Activated CD4-positive, alpha-beta T cell treated with anti-CD3 and anti-CD28 coated beads, Interleukin-2, Interleukin-6, amounts not matched to agents 100 ng/mL and 50 ng/mL, durations not matched to agents 16 hours and 8 hours (primary cell): ENCODE results near the gene SERGEF.
"Not testable (repeated sequence)": the region's sequence is repeated elsewhere in the genome, so short reads cannot be mapped to it uniquely, and the experiment has no call there.

Experiments used
- DNase-seq: peaks from one replicate; pipeline ENCODE4 v3.0.0-alpha.2; 2020

SERGEF gene

DNA sequence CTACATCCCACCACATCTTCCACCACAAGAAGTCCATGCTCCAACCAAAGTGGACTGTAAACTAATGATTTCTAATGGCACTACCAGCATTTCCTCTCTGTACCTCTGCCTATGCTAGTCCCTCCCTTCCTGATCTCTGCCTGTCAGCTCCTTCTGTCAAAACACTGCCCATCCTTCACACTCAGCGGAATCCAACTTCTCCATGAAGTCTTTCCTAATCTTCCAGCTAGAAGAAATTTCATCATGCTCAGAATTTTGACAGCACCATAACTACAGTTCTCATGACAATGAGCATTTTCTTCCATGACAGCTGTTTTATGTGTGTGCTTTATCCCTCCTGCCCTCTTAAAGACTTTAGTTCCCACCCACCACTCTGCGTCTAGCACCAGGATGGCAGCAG lies 111.4 kb downstream of the SERGEF start:
- DNase-seq = no peak

DNA sequence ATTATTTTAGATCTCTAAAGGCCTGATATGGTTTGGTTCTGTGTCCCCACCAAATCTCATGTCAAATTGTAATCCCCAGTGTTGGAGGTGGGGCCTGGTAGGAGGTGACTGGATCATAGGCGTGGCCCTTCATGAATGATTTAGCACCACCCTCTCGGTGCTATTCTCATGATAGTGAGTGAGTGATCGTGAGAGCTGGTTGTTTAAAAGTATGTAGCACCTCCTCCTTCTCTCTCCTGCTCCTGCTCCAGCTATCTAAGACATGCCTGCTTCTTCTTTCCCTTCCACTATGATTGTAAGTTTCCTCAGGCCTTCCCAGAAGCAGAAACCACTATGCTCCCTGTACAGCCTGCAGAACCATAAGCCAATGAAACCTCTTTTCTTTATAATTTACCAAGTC lies 114.1 kb downstream of the SERGEF start:
- no peak for DNase-seq

DNA sequence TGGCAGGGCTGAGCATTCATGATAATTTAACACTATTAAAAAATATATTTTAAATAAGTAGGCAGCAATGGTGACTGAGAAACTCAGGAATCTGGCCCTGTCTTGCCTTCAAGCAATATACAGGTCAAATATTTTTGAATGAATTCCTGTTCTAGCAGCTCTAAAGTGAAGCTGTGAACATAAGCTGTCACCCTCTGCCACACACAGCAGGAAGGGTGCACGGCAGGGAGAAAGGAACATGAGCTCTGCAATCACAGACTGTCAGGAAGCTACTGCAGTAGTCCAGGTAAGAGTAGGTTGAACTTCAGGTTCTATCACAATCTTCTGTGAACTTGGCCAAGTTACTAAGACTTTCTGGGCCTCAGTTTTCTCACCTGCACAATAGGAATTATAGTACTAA lies 114.8 kb downstream of the SERGEF start:
- DNase-seq = no peak

DNA sequence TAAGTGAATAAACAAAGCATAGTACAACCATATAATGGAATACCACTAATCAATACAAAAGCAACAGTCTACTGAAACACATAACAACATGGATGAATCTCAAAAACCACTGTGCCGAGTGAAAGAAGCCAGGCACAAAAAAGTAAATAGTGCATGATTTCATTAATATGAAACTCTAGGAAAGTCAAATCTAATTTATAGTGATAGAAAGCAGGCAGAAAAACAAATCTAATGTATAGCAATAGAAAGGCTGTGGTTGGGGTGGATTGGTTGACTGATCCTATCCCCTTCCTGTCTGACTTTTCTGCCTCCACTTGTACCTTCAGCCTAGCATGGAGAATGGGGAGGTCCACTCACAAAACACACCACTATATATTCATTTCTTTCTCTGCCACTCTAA lies 115.4 kb downstream of the SERGEF start:
- no peak for DNase-seq

DNA sequence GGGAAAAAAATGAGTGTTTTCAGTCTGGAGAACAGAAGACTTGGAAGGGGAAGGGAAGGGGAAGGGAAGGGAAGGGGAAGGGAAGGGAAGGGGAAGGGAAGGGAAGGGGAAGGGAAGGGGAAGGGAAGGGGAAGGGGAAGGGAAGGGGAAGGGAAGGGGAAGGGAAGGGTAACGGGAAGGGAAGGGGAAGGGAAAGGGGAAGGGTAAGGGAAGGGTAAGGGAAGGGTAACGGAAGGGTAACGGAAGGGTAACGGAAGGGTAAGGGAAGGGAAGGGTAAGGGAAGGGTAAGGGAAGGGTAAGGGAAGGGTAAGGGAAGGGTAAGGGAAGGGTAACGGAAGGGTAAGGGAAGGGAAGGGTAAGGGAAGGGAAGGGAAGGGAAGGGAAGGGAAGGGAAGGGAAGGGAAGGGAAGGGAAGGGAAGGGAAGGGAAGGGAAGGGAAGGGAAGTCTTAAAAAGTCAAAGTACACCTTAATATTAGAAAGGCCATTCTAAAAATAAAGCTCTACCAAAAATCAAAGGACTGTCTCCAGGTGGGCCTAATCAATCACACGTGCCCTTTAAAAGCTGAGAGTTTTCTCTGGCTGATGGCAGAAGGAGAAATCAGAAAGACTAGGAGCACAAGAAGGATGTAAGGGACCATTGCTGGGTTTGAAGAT lies 116.2 kb downstream of the SERGEF start:
- not testable (repeated sequence) for DNase-seq

DNA sequence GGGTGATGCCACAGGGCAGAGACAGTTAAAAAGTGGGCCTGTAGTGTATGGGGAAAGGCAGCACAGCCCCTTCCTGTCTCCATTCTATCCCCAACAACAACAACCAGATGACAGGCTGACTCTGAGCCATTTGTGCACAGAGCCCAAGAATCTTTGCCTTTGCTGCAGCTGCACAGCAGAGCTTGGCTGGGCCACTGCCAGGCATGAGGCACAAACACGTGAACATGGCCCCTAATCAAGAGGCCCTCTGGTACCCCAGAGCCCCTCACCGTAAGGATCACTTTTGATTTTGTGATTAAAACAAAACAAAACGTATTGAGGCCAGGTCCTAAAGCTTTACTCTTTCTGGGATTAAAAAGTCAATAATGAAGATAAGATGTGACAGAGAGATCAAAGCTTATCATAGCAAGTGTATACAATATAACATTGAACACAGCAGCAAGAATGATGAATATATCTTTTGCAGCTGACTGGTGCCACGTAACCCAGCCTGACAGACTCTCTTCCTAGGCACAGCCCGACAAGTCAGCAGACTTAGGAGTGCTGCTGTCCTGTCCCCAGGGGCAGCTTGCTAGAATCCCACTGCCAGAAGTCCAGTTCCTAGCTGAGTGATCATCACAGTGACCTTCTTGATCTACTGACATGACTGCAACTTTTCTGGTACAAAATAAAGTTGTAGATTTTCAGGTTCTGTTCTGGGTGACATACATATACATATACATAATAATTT lies 117.8 kb downstream of the SERGEF start:
- no peak for DNase-seq

DNA sequence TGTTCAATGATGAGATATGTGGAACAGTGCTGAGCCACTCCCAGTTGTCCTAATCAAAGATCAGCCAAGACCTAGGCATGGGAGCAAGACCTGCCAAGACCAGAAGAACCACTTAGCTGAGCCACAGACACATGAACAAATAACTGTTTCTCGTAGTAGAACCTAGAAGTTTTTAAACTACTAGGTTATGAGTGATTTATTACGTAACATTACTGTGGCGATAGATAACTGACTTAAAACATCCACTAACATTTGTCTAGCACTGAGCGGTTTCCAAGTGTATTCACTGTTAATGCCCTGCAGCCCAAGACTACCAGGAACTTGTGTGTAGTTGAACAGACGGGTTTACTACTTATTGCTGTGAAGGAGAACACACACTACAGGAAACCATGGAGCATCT lies 120.4 kb downstream of the SERGEF start:
- no peak for DNase-seq

DNA sequence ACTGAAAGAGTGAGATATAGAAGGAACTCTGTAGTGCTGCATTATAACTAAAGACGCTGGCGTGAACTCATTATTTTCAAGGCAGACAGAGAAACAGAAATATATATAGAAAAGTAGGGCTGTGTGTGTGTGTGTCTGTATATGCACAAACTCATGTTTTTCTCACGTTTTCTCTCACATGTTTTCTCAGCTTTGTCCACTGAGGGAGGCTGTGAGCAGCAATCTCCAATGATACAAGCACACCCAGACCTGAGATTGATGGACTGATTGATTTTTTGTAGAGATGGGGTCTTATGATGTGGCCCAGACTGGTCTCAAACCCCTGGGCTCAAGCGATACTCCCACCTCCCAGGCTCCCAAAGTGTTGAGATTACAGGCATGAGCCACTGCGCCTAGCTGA lies 122.5 kb downstream of the SERGEF start:
- no peak for DNase-seq

DNA sequence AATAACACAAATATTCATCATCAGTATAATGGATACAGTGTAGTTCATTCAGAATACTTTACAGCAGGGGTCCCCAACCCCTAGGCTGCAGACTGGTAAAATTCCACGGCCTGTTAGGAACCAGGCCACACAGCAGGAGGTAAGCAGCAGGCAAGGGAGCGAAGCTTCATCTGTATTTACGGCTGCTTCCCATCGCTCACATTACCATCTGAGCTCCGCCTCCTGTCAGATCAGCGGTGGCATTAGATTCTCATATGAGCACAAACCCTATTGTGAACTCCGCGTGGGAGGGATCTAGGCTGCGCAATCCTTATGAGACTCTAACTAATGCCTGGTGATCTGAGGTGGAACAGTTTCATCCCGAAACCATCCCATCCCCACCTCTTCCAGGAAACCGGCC lies 125.1 kb downstream of the SERGEF start:
- no peak for DNase-seq

DNA sequence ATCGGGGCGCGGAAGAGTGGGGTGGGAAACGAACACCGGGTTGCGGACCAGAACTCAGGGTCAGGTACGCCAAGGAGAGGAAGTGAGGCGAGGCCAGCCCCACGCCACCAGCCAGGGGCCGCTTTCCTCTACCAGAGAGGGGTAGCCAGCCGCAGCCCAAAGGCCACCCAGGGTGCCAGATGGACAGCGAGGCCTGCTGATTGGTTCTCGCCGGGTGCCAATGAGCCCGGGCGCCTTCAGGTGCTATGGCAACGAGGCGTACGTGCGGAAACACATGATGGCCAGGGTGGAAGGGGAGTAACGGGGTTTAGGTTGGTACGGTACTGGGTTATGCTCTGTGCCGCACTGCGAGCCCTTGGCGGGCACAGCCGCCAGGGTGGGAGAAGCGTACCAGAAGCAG lies 128.9 kb downstream of the SERGEF start:
- no peak for DNase-seq

DNA sequence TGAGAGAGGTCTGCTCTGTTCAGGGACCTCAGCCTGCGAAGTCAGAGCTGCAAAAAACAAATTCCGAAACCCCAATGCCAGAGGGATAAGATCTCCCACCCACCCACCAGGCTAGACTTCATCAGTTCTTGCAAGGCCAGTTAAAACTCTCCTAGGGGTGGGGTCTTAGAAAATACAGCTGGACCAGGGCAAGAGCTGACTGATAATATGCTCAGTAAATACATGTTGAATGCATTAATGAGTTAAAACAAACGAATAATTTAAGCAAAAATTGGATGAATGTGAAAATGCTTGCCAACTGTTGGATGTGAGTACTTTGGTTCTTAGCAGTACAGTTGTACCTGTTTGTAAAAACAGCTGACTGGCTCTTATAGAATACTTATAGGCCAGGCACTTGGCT lies 129.8 kb downstream of the SERGEF start:
- no peak for DNase-seq

DNA sequence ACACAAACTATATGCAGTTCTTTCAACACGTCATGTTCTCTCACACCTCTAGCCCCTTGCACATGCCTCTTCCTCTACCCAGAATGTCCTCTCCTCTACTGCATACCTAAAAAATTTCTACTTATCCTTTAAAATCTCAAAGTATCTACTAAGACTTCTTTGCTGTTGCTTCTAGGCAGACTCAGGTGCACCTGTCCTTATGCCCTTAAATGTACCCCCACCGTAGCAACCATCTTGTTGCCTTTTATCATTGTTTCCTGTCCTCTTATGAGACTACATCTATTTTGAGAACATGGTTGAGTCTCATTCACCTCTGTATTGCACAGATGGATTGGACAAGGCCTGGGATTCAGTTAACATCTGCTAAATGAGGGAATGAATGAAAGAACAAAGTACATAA lies 134.1 kb downstream of the SERGEF start:
- no peak for DNase-seq

DNA sequence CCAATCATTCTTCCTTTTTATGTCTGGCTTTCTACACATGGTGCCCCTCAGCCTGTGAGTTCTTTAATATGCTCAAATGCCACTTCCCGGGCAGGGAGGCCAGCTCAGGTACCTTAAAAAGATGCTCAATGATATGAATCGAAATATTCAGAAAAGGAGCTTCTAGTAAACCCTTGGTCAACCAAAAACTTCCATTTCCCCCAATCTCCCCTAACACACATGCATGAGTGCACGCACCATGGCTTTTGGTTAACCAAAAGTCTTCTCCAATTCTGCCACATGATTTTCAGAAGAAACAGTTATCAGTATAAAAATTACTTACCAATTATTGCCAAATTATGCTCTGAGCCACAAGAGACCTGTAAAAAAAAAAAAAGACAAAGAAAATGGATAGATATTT lies 135.0 kb downstream of the SERGEF start:
- no peak for DNase-seq

DNA sequence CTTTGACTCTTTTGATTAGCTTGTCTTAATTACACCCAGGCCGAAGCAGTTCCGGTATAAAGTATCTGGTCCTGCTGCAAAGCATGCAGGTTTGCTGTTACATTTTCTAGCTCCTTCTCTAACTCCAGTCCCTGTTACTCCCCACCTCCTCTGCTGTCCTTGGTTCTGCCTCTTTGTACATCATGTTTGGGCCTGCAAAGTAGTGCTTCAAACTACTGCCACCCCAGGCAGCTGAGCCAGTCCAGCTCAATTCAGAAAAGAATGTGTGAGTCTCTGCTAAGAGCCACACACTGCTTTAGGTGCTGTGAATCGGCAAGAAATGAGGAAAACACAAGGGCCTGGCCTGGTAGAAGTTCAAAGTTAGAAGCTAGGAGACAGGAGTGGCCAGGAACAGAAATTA lies 136.0 kb downstream of the SERGEF start:
- DNase-seq = no peak

DNA sequence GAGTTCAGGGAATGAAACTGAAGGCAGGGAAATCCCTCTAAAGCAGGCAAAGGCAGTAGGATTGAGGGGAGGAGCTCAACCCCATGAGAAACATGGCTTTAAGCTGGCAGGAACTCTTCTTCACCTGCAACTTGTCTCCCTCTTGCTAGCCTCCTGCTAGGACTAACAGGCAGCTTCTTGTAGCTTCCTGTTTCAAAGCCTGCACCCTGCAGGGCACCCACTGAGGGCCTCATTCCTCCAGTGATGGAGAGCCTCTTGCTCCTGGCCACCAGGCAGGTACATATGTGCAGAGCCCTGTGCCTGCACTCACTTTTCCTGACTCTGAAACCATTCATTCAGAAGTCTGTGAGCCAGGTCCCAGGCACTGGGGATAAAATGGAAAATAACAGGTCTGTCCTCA lies 137.0 kb downstream of the SERGEF start:
- DNase-seq = no peak

DNA sequence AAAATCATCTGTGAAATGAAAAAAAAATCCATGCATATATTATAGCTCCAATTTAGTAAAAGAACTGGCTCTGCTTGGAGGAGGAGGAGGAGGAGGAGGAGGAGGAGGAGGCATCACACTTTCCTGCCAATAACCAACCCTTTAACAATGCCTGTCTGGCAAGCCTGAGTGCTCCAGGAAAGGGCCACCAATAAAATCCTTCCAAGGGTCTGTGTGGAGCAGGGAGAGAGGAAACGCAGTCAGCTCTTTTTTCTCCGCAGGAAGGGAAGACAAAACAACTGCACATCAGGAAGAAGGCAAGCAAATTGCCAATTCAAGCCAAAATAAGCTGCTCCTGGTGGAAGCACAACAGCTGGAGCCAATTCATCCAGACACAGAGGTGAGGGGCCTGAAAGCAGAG lies 139.3 kb downstream of the SERGEF start:
- no peak for DNase-seq

DNA sequence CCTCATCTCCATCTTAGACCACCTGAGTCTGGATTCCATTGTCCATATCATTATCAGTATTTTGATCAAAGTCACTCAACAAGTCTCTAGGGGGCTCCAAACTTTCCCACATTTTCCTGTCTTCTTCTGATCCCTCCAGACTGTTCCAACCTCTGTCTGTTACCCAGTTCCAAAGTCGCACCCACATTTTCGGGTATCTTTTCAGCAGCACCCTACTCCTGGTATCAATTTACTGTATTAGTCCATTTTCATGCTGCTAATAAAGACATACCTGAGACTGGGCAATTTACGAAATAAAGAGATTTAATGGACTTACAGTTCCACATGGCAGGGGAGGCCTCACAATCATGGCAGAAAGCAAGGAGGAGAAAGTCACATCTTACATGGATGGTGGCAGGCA lies 144.4 kb downstream of the SERGEF start:
- not testable (repeated sequence) for DNase-seq

DNA sequence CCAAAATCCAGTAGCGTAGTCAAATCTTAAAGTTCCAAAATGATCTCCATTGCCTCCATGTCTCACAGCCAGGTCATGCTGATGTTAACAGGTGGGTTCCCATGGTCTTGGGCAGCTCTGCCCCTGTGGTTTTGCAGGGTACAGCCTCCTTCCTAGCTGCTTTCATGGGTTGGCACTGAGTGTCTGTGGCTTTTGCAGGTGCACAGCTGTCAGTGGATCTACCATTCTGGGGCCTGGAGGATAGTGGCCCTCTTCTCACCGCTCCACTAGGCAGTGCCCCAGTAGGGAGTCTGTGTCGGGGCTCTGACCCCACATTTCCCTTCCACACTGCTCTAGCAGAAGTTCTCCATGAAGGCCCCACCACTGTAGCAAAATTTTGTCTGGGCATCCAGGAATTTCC lies 145.5 kb downstream of the SERGEF start:
- no peak for DNase-seq

DNA sequence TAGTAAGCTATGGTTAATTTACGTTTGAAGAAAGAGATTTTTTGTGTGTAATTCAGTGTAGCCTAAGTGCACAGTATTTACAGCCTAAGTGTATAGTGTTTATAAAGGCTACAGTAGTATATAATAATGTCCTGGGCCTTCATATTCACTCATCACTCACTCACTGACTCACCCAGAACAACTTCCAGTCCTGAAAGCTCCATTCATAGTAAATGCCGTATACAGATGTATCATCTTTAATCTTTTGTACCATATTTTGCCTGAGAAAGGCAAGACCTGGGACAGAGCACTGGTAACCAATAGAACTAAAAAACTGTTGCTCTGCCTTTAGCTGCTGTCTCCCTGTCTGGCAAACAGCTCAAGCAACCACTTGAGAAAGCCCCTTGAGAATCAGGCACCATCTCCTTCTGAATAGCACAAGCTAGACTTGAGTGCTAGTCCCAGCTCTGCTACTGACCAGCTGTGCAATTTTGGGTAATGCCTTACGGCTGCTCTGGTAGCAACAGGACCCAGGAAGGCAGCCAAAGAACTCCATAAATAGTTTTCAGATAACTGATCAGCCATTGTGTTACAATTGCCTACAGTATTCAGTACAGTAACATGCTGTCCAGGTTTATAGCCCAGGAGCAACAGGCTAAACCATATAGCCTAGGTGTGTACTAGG lies 146.9 kb downstream of the SERGEF start:
- no peak for DNase-seq

DNA sequence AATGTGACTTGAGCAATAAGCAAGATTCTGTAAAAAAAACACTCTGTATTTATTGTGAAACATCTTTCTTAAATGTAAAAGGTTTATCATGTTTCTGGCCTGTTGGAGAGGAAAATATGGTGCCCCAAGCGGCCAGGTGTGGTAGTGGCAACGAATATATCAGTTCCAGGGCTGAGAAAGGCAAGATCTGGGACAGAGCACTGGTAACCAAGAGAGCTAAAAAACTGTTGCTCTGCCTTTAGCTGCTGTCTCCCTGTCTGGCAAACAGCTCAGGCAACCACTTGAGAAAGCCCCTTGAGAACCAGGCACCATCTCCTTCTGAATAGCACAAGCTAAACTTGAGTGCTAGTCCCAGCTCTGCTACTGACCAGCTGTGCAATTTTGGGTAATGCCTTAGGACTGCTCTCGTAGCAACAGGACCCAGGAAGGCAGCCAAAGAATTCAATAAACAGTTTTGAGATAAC lies 148.3 kb downstream of the SERGEF start:
- peak; percentile 7 for DNase-seq

DNA sequence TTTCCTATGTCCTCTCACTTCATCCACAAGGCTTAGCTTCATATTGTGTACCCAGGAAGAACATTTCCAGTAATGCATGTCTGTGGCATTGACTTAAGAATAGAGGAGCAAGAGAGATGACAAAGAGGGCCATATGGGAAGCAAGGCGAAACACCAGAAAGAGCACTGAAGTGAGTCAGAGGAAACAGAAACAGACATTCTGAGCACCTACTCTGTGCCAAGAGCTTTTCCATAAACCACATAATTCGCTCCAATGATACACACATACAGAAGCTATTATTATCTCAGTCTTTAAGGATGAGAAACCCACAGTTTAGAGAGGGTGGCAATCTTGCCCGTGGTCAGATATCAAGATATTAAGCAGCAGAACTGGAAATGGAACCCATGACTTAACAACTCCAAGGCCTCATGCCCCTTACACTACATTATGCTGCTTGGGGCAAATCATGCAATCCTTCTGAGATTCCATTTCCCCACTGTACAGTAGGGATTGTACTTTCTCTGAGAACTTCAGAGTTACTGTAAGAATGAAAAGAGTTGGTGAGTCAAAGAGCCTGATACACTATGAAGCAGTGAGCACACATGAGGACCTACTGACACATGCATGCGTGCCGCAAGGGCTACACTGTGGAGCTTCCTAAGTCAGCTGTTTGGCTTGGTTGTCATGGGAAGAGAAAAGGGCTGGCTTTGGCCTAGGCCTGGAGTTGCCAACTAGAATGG lies 151.7 kb downstream of the SERGEF start:
- DNase-seq = no peak

DNA sequence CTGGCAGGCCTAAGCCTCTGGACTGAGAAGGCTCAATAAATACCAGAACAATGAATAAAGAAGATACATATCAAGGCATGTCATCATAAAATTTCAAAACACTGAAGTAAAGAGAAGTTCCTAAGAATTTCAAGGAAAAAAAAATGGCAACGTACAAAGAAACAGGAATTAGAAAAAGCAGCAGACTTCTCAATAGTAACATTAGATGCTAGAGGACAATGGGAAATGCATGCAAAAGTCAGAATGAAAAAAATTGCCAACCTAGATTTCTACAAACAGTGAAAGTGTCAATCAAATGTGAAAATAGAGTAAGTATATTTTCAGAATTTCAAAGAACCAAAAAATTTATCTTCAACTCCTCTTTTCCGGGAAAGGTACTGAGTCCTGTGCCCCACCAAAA lies 153.3 kb downstream of the SERGEF start:
- no peak for DNase-seq

DNA sequence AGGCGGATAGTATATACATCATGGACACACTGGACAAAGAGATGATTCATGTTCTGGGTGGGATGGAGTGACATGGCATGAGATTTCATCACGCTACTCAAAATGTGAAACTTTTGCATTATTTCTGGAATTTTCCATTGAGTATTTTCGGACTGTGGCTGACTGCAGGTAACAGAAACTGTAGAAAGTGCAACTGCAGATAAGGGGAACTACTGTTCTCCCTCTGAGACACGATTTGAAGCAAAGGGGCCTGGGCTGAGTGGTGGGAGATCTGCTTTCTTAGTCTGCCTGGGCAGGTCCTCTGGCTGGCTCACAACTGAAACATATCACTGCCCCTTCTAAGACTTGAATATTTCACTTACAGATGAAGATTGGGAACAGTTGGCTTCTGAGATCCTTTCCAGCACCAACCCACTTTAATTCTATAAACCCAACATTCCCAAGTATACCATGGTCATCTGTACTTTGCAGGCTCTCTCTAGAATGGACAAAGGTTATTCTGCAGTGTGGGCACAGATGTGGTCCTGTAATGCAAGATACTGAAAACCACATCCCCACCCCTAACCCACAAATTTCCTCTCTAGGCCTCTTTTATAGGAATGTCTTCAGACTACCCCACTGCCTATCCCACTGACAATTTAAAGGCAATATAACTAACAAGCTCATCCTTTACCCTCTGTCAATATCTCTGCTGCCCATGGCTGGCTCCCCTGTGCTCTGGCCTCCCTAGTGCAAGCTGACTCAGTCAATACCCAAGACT lies 157.1 kb downstream of the SERGEF start:
- DNase-seq = no peak
